GM21619 (cell line): ENCODE measurements around the gene RPH3AL.
"Not testable (repeated sequence)": the region's sequence is repeated elsewhere in the genome, so short reads cannot be mapped to it uniquely, and the experiment has no call there.

Experiments
- ATAC-seq: cut with Tn5 transposase; IDR thresholded peaks from one replicate; pipeline ENCODE4 v1.9.1; 2021; ENCODE audit not compliant: unreplicated experiment

The RPH3AL gene

DNA sequence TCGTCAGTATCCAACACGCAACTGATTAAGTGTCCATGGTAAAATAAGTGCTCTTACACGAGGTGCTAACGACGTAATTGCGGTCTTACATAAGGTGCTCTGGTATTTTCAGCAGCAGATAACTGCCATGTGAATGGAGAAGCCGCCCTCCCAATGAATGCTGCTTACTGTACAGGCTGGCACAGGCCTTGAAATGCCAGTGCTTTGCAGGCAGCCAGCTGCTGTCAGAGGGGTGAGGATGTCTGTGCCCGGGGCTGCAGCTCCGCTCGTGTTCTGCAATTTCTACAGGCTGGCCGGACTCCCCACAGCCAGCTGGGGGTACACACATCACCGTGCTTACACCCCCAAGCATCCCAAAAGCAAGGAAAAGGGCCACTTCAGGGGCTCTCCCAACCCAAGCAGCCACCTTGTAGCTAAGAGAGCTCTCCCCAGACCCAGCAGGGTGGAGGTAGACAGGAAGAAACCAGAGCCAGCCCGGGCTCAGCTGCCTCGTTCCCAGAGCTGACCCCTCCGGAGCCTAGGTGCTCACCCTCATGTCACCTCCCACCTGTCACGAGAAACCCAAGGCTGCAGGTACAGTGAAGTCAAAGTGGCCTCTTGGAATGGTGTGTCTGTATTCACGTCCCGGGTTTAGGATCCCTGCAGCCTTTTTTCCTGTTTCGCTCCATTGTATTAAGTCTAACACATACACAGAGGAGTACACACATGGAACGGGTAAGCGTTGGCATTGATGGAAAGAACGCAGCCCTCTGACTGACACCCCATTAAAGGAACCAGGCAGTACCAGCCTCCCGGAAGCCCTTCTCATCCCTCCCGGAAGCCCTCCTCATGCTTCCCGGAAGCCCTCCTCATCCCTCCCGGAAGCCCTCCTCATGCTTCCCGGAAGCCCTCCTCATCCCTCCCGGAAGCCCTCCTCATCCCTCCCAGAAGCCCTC lies 27.2 kb upstream of the RPH3AL start:
- no peak for ATAC-seq

DNA sequence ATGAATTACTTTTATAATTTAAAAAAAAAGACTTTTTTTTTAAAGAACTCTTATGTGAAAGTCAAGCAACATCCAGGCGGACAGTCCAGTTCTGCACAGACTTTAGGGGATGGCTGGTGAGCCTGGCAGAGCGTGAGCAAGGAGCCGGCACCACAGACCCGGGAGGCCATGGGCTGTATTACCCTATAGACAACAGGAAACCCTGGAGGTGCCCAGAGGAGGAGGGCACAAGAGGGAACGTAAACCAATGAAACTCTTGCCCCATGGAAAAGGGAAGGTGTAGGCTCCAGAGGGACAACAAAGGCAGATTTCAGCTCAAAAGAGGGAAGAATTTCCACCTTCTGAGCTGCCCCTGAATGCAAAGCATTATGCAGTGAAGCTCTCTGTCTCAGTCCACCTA lies 25.5 kb upstream of the RPH3AL start:
- ATAC-seq, result no peak

DNA sequence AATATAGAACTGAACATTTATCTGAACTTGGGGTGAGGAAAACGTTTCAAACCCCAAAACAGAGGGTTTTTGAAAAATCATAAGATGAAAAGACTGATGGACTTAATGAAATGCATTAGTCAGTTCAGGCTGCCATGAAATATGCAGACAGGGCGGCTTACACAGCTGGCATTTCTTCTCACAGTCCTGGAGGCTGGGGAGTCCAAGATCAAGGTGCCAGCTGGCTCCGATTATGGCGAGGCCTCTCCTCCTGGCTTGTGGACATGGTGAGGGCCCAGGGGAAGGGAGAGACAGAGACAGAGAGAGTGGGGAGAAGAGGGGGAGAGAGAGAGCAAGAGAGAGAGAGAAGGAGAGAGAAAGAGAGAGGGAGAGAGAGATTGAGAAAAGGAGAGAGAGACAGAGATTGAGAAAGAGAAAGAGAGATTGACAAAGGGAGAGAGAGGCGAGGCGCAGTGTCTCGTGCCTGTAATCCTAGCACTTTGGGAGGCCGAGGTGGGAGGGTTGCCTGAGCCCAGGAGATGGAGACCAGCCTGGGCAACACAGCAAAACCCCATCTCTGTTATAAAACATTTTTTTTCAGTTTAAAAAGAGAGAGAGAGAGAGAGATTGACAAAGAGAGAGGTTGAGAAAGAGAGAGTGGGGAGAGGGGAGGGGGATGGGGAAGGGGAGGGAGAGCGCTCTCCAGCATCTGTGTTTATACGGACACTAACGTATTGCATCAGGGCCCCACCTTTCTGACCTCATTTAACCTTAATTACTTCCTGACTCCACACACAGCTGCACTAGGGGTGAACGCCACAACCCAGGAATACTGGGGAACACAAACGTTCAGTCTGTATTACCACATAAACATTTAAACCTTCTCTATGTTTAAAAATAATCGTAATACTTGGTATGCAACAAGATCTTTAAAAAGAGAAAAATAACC lies 24.6 kb upstream of the RPH3AL start:
- ATAC-seq, result no peak

DNA sequence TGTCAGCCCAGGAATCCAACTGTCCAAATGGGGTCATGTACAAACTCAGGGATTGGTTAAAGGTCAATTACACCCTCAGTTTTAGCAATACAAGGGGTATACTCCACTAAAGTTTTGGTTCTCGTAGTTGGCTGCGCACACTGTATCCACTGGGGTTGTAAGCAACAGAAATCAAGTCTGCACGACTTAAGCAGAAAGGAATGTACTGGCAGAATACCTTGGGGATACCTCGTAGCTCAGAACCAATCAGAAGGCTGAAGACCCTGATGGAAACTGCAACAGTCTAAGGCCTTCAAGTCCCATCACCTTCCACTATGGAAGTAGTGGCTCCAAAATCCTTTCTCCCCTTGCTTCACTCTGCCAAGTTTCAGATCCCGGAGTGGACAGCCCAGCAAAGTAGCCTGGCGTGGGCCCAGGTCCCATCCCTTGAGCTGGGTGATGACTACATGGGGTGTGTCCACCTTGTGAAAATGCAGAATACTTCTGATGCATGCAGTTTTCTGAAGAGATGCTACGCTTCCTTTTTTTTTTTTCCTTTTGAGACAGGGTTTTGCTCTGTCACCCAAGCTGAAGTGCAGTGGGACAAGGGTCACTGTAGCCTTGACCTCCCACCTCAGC lies 21.1 kb upstream of the RPH3AL start:
- ATAC-seq, result no peak

DNA sequence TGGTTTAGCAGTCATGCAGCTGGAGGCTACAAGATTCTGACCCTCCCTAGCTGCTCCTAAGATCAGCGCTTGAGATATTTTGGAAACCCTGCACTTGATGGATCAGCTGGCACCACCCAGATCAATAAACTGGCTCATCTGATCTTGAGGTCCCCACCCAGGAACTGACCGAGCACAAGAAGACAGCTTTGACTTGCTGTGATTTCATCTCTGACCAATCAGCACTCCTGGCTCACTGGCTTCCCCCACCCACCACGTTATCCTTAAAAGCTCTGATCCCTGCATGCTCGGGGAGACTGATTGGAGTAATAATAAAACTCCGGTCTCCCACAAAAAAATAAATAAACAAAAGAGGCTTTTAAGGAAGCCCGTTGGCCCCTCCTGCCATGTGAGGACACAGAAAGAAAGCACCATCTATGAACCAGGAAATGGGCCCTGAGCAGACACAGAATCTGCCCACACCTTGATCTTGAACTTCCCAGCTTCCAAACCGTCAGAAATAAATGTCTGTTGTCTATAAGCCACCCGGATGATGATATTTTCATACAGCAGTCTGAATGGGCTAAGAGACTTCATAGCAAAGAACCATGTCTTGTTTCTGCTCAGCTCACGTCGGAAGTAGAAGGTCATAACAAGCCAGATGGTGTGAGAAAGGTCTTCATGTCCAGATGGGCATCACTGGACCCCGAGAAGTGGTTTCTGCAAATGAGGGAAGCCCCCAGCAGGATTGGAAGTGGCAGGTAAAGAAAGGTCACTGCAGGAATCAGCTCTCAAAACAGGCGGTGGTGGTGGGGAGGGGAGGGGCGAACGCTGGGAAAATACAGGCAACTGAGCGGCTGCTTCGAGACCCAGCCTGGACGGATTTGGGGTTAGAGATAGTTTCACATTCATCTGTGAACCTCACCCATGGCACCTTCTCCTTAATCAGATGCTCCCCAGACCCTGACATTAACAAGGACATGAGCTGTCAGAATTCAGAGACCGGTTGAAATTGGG lies 19.8 kb upstream of the RPH3AL start:
- ATAC-seq, result no peak

- no peak for ATAC-seq
These were observed 19.0 kb upstream of the RPH3AL start for GRCh38 chr17:371583-371982.

- not testable (repeated sequence) for ATAC-seq
These were observed 15.0 kb upstream of the RPH3AL start for GRCh38 chr17:367656-368055.

DNA sequence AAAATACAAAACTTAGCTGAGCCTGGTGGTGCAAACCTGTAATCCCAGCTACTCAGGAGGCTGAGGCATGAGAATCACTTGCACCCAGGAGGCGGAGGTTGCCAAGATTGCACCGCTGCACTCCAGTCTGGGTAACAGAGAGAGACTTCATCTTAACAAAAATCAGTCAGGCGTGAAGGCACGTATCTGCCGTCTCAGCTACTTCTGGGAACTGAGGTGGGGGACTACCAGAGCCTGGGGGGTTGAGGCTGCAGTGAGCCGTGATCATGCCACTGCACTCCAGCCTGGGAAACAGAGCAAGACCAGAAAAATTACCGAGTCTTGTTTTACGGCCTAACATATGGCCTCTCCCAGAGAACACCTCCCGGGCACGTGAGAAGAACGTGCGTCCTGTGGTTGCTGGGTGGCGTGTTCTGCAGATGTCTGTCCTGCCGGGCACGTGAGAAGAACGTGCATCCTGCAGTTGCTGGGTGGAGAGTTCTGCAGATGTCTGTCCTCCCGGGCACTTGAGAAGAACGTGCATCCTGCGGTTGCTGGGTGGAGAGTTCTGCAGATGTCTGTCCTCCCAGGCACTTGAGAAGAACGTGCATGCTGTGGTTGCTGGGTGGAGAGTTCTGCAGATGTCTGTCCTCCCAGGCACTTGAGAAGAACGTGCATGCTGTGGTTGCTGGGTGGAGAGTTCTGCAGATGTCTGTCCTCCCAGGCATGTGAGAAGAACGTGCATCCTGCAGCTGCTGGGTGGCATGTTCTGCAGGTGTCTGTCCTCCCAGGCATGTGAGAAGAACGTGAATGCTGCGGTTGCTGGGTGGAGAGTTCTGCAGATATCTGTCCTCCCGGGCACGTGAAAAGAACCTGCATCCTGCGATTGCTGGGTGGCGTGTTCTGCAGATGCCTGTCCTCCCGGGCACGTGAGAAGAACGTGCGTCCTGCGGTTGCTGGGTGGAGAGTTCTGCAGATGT lies 14.3 kb upstream of the RPH3AL start:
- ATAC-seq, result not testable (repeated sequence)

DNA sequence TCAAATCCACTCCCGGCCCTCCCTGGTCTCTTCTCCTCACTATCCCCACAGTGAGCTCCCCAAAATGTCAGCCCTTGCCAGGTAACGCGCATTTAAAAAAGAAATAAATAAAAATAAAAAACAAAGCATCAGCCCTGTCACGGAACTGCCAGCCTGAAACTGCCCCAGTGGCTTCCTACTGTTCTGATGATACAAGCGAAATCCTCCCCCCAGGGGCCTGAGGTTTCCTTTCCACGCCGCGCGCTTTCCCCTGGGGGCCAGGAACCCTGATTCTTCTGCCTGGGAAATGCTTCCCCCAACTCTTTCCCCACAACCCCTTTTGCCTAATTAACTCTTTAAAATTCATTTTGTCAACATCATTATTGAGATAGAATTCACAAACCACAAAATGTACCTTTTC lies 12.2 kb upstream of the RPH3AL start:
- no peak for ATAC-seq

GRCh38 chr17:364308-364707 lies 11.7 kb upstream of the RPH3AL start:
- no peak for ATAC-seq

- no peak for ATAC-seq
These were observed 10.1 kb upstream of the RPH3AL start for GRCh38 chr17:362721-363120.

DNA sequence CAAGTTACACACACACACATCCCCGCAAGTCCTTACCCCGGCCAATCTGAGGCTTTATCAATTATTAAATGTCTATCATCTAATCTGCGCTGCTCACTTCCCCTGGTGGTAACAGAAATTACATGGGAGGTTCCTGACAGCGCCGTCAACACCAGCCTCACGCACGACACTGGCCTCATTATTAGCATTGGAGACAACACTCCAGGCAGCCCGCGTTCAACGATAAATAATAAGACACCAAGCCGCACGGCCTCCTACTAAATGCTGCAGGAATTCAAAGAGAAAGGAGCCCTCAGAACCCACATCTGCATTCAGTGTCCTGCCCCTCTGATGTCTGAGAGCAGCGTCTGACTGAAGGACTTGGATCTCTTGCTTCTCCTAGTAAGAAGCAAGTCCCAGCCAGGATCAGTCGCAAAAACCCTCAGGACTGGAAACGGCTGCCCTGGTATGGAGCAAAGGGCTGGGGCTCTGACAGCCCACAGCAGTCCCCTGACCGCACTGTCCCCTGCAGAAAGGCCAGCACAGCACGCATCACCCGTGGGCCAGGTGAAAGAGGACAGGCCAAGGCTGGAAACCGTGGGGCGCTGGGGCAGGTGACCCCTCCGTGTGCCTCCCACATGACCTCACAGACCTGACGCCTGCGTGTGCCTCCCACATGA lies 7.6 kb upstream of the RPH3AL start:
- ATAC-seq, result no peak

- ATAC-seq, result no peak
These were observed 6.0 kb upstream of the RPH3AL start for GRCh38 chr17:358491-359151.

DNA sequence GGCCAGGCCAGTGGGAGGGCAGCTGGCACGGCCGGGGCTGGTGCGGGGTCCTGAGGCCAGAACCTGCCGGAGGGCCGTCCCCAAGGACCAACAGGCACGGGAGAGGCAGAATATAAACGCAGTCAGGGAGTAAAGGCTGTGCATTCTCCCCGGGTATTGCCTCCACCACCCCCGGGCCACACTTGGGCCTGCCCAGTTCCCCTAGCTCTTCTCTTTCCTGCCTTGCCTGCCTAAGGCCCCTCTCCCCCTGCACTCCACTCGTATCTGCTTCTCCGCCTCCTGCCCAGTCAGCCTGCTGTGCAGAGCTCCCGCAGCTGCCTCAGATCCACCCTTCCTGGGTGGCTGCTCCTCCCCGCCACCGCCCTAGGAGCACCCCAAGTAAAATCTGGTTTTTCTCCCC lies 5.0 kb upstream of the RPH3AL start:
- ATAC-seq, result no peak

GRCh38 chr17:356671-357434 lies 4.2 kb upstream of the RPH3AL start:
- no peak for ATAC-seq

GRCh38 chr17:354651-355556 lies 2.3 kb upstream of the RPH3AL start:
- no peak for ATAC-seq
